Loucy (cell line): ENCODE results near the gene WFDC2.

Source experiments
- H2AFZ ChIP-seq: fragments of 200-600 bp; sonication (generic); 2 replicates; pipeline ENCODE4 v1.6.0; 2016; ENCODE audit warnings: antibody characterized with exemption, mild to moderate bottlenecking, low read length, moderate library complexity
- H3F3A ChIP-seq: fragments of 200-600 bp; 2 replicates; pipeline ENCODE4 v1.6.0; 2016; ENCODE audit warnings: antibody characterized with exemption, low read depth, mild to moderate bottlenecking
- H3K27me3 ChIP-seq: fragments of 200-600 bp; sonication (generic); 2 replicates; pipeline ENCODE4 v1.6.1; 2014; ENCODE audit warnings: low read length, mild to moderate bottlenecking; ENCODE audit not compliant: insufficient read depth, poor library complexity, severe bottlenecking
- H3K36me3 ChIP-seq: fragments of 200-600 bp; sonication (generic); 2 replicates; pipeline ENCODE4 v1.6.1; 2016; ENCODE audit warnings: low read length; ENCODE audit not compliant: insufficient read depth
- H3K4me1 ChIP-seq: fragments of 200-600 bp; sonication (generic); 2 replicates; pipeline ENCODE4 v1.5.1; 2014; ENCODE audit warnings: low read length, mild to moderate bottlenecking; ENCODE audit not compliant: insufficient read depth, poor library complexity, severe bottlenecking
- H3K4me2 ChIP-seq: fragments of 200-600 bp; sonication (generic); 2 replicates; pipeline ENCODE4 v1.6.0; 2014; ENCODE audit warnings: antibody characterized with exemption, low read length, low read depth, mild to moderate bottlenecking; ENCODE audit not compliant: poor library complexity, severe bottlenecking
- H3K4me3 ChIP-seq: fragments of 200-600 bp; sonication (generic); 2 replicates; pipeline ENCODE4 v1.5.1; 2014; ENCODE audit warnings: low read length, mild to moderate bottlenecking, mixed read lengths; ENCODE audit not compliant: poor library complexity, severe bottlenecking
- H3K79me2 ChIP-seq: fragments of 200-600 bp; sonication (generic); 2 replicates; pipeline ENCODE4 v1.6.1; 2014; ENCODE audit warnings: low read length; ENCODE audit not compliant: insufficient read depth
- H3K9ac ChIP-seq: fragments of 200-600 bp; sonication (generic); 2 replicates; pipeline ENCODE4 v1.6.0; 2014; ENCODE audit warnings: mild to moderate bottlenecking, low read depth, low read length, moderate library complexity; ENCODE audit not compliant: poor library complexity, severe bottlenecking
- H3K9me2 ChIP-seq: fragments of 200-600 bp; sonication (generic); replicated peaks from 2 replicates; pipeline ENCODE4 v1.6.1; 2016; ENCODE audit warnings: low read depth, low read length, mixed read lengths
- H3K9me3 ChIP-seq: fragments of 200-600 bp; sonication (generic); 2 replicates; pipeline ENCODE4 v1.6.1; 2014; ENCODE audit warnings: mild to moderate bottlenecking, antibody characterized with exemption, low read length, low read depth; ENCODE audit not compliant: insufficient read depth
- H4K20me1 ChIP-seq: fragments of 200-600 bp; sonication (generic); 2 replicates; pipeline ENCODE4 v1.6.0; 2014; ENCODE audit warnings: antibody characterized with exemption, low read length, mild to moderate bottlenecking; ENCODE audit not compliant: insufficient read depth, poor library complexity, severe bottlenecking
- CTCF ChIP-seq: fragments of 200-600 bp; sonication (generic); conservative IDR thresholded peaks from 2 replicates; pipeline ENCODE4 v1.5.1; 2014; ENCODE audit warnings: mild to moderate bottlenecking, antibody characterized with exemption, low read length
- EZH2phosphoT487 ChIP-seq: fragments of 200-600 bp; IDR thresholded peaks from 2 replicates; pipeline ENCODE4 v1.6.1; 2018; ENCODE audit warnings: antibody characterized with exemption, mild to moderate bottlenecking, moderate library complexity, borderline replicate concordance

Gene WFDC2

GRCh38 chr20:45508068-45508886 lies 38.7 kb downstream of the WFDC2 start:
- Histone ChIP-seq H3K27me3 (no peaks in the 10 kb centered on the region), H2AFZ (no peak overlapping the region), H3K36me3 (no peaks in the 10 kb centered on the region), H3K9ac (no peak overlapping the region), H3K9me2 (no peaks in the 10 kb centered on the region), H3K79me2 (no peaks in the 10 kb centered on the region), H3K4me1 (no peaks in the 10 kb centered on the region), H3K4me3 (no peak overlapping the region), H4K20me1 (no peaks in the 10 kb centered on the region), H3F3A (no peaks in the 10 kb centered on the region), H3K4me2 (no peak overlapping the region), H3K9me3 (no peaks in the 10 kb centered on the region)
- TF ChIP-seq CTCF = no peak
- TF ChIP-seq EZH2phosphoT487 = no peak

- no peaks in the 10 kb centered on the region for H3K4me1 ChIP-seq
- no peaks in the 10 kb centered on the region for H4K20me1 ChIP-seq
- no peak overlapping the region for H3K4me3 ChIP-seq
- H3K9ac ChIP-seq = no peak overlapping the region
- TF ChIP-seq EZH2phosphoT487 = no peak
- no peak for TF ChIP-seq CTCF
- no peaks in the 10 kb centered on the region for H3K9me3 ChIP-seq
- no peaks in the 10 kb centered on the region for H3K36me3 ChIP-seq
- H3K9me2 ChIP-seq = no peaks in the 10 kb centered on the region
- H3F3A ChIP-seq = no peaks in the 10 kb centered on the region
- no peak overlapping the region for H2AFZ ChIP-seq
- H3K79me2 ChIP-seq = no peaks in the 10 kb centered on the region
- H3K27me3 ChIP-seq = no peaks in the 10 kb centered on the region
- H3K4me2 ChIP-seq = no peak overlapping the region
These were observed 39.5 kb downstream of the WFDC2 start for GRCh38 chr20:45509091-45509490.

DNA sequence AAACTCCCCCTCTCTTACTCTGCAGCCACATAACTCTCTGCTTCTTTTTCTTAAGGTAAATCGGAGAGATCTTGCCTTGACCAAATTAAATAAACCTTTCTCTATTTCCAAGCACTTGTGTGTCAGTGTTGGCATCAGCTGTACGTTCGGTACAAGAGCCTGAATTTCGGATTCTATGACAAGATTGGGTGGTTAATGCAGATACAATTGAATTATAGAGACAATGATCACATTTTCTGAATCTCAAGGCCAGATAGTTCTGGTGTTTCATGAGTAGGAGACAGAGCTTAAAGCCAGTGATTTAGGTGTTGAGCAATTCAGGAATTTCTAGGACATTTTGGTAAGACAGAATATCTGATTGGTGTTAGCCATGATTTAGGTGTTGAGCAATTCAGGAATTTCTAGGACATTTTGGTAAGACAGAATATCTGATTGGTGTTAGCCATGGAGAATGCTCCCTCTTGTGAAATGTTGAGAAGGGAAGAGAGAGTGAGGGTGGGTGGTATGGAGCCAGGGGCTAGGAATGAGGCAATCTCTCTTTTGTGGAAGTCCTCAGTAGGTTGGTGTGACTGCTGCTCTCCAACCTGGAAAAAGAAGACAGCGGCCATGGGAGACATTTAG lies 40.8 kb downstream of the WFDC2 start:
- no peaks in the 10 kb centered on the region for H3K27me3 ChIP-seq

More for the DNA sequence above, 40.8 kb downstream of the WFDC2 start:
- H3K4me1 ChIP-seq = no peaks in the 10 kb centered on the region
- no peak overlapping the region for H3K4me3 ChIP-seq
- no peaks in the 10 kb centered on the region for H4K20me1 ChIP-seq
- no peak for TF ChIP-seq CTCF
- no peak for TF ChIP-seq EZH2phosphoT487
- no peak overlapping the region for H3K4me2 ChIP-seq
- no peaks in the 10 kb centered on the region for H3F3A ChIP-seq
- H3K36me3 ChIP-seq = no peaks in the 10 kb centered on the region
- H3K9me3 ChIP-seq = no peaks in the 10 kb centered on the region
- no peaks in the 10 kb centered on the region for H3K79me2 ChIP-seq
- no peak overlapping the region for H3K9ac ChIP-seq
- H2AFZ ChIP-seq = no peak overlapping the region
- H3K9me2 ChIP-seq = no peaks in the 10 kb centered on the region
